DOHH2 (cell line): ENCODE data around the gene LRMDA.

Experiments used
- H3F3A ChIP-seq: fragments of 200-600 bp; sonication (generic), shearing (Covaris generic); 2 replicates; pipeline ENCODE4 v1.6.0; 2016; ENCODE audit warnings: antibody characterized with exemption, mild to moderate bottlenecking; ENCODE audit not compliant: control insufficient read depth, insufficient read depth
- H3K27ac ChIP-seq: fragments of 200-600 bp; sonication (generic); 2 replicates; pipeline ENCODE4 v1.5.1; 2014; ENCODE audit warnings: low read depth, mild to moderate bottlenecking, low read length, moderate library complexity
- H3K27me3 ChIP-seq: fragments of 200-600 bp; sonication (generic); 2 replicates; pipeline ENCODE4 v1.6.1; 2014; ENCODE audit warnings: mild to moderate bottlenecking, low read length, mixed read lengths; ENCODE audit not compliant: control insufficient read depth
- H3K36me3 ChIP-seq: fragments of 200-600 bp; sonication (generic); 2 replicates; pipeline ENCODE4 v1.6.1; 2014; ENCODE audit warnings: mild to moderate bottlenecking, low read length, moderate library complexity, mixed read lengths; ENCODE audit not compliant: control insufficient read depth
- H3K4me1 ChIP-seq: fragments of 200-600 bp; sonication (generic); 2 replicates; pipeline ENCODE4 v1.6.1; 2014; ENCODE audit warnings: mild to moderate bottlenecking, low read length, mixed read lengths; ENCODE audit not compliant: control insufficient read depth
- H3K4me2 ChIP-seq: fragments of 200-600 bp; sonication (generic); 2 replicates; pipeline ENCODE4 v1.6.0; 2014; ENCODE audit warnings: mild to moderate bottlenecking, low read length, moderate library complexity
- H3K4me3 ChIP-seq: fragments of 200-600 bp; sonication (generic); 2 replicates; pipeline ENCODE4 v1.5.1; 2014; ENCODE audit warnings: mild to moderate bottlenecking, low read length, mixed read lengths
- H3K79me2 ChIP-seq: fragments of 200-600 bp; sonication (generic); 2 replicates; pipeline ENCODE4 v1.6.1; 2014; ENCODE audit warnings: mild to moderate bottlenecking, low read length, mixed read lengths; ENCODE audit not compliant: control insufficient read depth
- H3K9me2 ChIP-seq: fragments of 200-600 bp; sonication (generic); replicated peaks from 2 replicates; pipeline ENCODE4 v1.6.1; 2014; ENCODE audit warnings: mild to moderate bottlenecking, low read length, mixed read lengths; ENCODE audit not compliant: control insufficient read depth
- H3K9me3 ChIP-seq: fragments of 200-600 bp; sonication (generic); 2 replicates; pipeline ENCODE4 v1.6.1; 2014; ENCODE audit warnings: antibody characterized with exemption, low read length, mixed read lengths; ENCODE audit not compliant: control insufficient read depth, insufficient read depth
- H4K20me1 ChIP-seq: fragments of 200-600 bp; sonication (generic); 2 replicates; pipeline ENCODE4 v1.6.0; 2014; ENCODE audit warnings: low read depth, mild to moderate bottlenecking, antibody characterized with exemption, low read length, moderate library complexity; ENCODE audit not compliant: control insufficient read depth, insufficient read depth
- CTCF ChIP-seq: fragments of 200-600 bp; sonication (generic); IDR thresholded peaks from one replicate; pipeline ENCODE4 v1.5.1; 2014; ENCODE audit warnings: antibody characterized with exemption, mild to moderate bottlenecking, low read depth, low read length; ENCODE audit not compliant: poor library complexity, severe bottlenecking
- EZH2phosphoT487 ChIP-seq: fragments of 200-600 bp; sonication (generic); IDR thresholded peaks from 2 replicates; pipeline ENCODE4 v1.6.1; 2017; ENCODE audit warnings: borderline replicate concordance, mild to moderate bottlenecking, antibody characterized with exemption, low read length, moderate library complexity, mixed read lengths

LRMDA gene

GRCh38 chr10:75755528-75755927 lies 324.1 kb downstream of the LRMDA start:
- no peak overlapping the region for H3K4me2 ChIP-seq

GRCh38 chr10:75761289-75761688 lies 329.9 kb downstream of the LRMDA start:
- Histone ChIP-seq H3K4me1 (no peaks in the 10 kb centered on the region), H3K79me2 (no peaks in the 10 kb centered on the region), H3K9me3 (no peaks in the 10 kb centered on the region), H3K27me3 (0 out of 2 replicates have a peak, but pooled peaks cover 2% of the 10 kb centered on the region), H3K9me2 (no peaks in the 10 kb centered on the region), H3K27ac (no peak overlapping the region), H3K4me2 (no peak overlapping the region), H3K36me3 (no peaks in the 10 kb centered on the region), H4K20me1 (no peaks in the 10 kb centered on the region), H3F3A (no peaks in the 10 kb centered on the region), H3K4me3 (no peak overlapping the region)
- TF ChIP-seq CTCF, result no peak
- no peak for TF ChIP-seq EZH2phosphoT487

More at GRCh38 chr10:75755528-75755927, 324.1 kb downstream of the LRMDA start:
- Histone ChIP-seq H3K4me3 (no peak overlapping the region), H3K4me1 (no peaks in the 10 kb centered on the region), H3K9me2 (no peaks in the 10 kb centered on the region), H3K9me3 (no peaks in the 10 kb centered on the region), H3F3A (no peaks in the 10 kb centered on the region), H3K79me2 (no peaks in the 10 kb centered on the region), H3K27me3 (0 out of 2 replicates have a peak, but pooled peaks cover 2% of the 10 kb centered on the region), H4K20me1 (no peaks in the 10 kb centered on the region), H3K27ac (no peak overlapping the region), H3K36me3 (no peaks in the 10 kb centered on the region)
- TF ChIP-seq EZH2phosphoT487 (no peak), CTCF (no peak)

- H3K27me3 ChIP-seq, result 0 out of 2 replicates have a peak, but pooled peaks cover 2% of the 10 kb centered on the region
- no peaks in the 10 kb centered on the region for H3K79me2 ChIP-seq
- TF ChIP-seq CTCF, result no peak
- no peak for TF ChIP-seq EZH2phosphoT487
- H4K20me1 ChIP-seq, result no peaks in the 10 kb centered on the region
- no peaks in the 10 kb centered on the region for H3F3A ChIP-seq
- H3K36me3 ChIP-seq, result no peaks in the 10 kb centered on the region
- no peaks in the 10 kb centered on the region for H3K9me3 ChIP-seq
- no peak overlapping the region for H3K27ac ChIP-seq
- H3K4me1 ChIP-seq, result no peaks in the 10 kb centered on the region
- H3K4me2 ChIP-seq, result no peak overlapping the region
- H3K9me2 ChIP-seq, result no peaks in the 10 kb centered on the region
- H3K4me3 ChIP-seq, result no peak overlapping the region
Observed at GRCh38 chr10:75762431-75762802, 331.0 kb downstream of the LRMDA start.
